ENCODE data around the gene ADCK1. TPM values are rescaled to one million over a fixed set of nuclear protein-coding genes. Genes with fewer than 3 reads are reported as not detected.

ADCK1 gene
- total and polyA plus RNA-seq, 2 experiments from 2014 or later, result 6.7 to 11.2 TPM

DNA sequence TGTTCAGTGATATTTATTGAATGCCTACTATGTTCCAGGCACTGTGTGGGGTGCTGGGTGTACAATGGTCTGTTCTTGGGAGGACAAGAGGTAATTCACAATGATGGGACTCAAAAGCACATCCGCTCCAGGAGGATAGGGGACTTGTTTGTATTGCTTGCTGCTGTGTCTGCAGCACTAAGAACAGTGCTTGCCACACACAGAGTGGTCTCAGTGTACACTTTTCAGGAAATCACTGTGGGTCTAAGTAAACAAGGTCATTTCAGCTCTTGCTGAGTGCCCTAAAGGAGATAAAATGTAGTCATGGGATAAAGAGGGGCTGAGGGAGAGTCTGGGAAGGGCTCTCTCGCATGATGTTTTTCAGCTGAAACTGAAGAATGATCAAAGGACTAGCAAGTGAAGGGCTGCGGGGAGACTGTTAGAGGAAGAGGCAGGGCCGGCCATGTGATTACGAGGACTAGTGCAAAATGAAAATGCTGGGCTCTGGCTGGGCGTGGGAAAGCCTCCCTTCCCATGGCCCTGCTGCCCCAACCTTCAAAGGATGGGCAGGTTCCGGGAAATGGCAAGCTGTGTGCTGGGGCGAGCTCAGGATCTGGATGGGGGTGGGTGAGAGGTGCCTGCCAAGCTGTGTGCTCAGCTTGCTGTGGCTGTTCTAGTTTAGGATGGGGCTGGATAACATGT is 39.1 kb downstream of the ADCK1 start (continued):
- TF ChIP-seq JUNB (IDR thresholded peaks at IDR 0.05; ENCODE audit: unreplicated experiment), result no peak
- no peak for TF ChIP-seq NANOG (IDR thresholded peaks at IDR 0.05; ENCODE audit: borderline replicate concordance)
- no peak for TF ChIP-seq CREB1 (CRISPR knock-in tag; IDR thresholded peaks at IDR 0.05; ENCODE audit: low read depth)

DNA sequence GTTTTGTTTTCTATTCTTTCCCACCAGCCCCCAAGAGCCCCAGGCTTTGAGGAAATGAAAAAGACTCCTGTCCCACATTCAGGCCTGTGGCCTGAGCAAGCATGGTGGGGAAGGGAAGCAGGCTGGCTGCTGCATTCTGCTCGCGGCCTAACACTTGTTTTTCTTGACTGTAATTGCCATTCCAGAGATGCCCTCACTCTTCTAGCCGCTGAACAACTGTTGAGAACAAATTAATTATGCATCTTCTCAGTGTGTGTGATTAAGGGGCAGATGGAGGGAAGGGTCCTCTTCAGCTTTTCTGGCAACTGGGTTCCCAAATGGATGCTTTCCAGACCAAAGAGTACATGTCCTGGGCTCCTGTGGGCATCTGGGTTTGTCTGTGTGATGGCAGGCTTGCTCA is 43.3 kb downstream of the ADCK1 start:
- Histone ChIP-seq H3K36me3 (ENCODE audit: insufficient read depth) (no peaks in the 10 kb centered on the region), H3K4me3 (no peak overlapping the region), H3K9me2 (ENCODE audit: insufficient read depth) (0 out of 2 replicates have a peak, but pooled peaks cover 3% of the 10 kb centered on the region), H4K20me1 (replicated peaks; ENCODE audit: insufficient read depth) (no peaks in the 10 kb centered on the region), H3K27ac (ENCODE audit: low read depth) (no peak overlapping the region), H3K79me2 (replicated peaks; ENCODE audit: insufficient read depth) (no peaks in the 10 kb centered on the region), H2AFZ (no peak overlapping the region), H3K4me1 (ENCODE audit: insufficient read depth) (no peaks in the 10 kb centered on the region), H3K4me2 (no peak overlapping the region), H3K27me3 (ENCODE audit: insufficient read depth) (no peaks in the 10 kb centered on the region), H3F3A (replicated peaks; ENCODE audit: low read depth) (no peaks in the 10 kb centered on the region)
- Mint-ChIP-seq H3K36me3 (ENCODE audit: low read depth) (no peaks in the 10 kb centered on the region), H3K4me3 (no peak overlapping the region), H3K27ac (no peak overlapping the region), H3K4me1 (peaks cover 8% of the 10 kb centered on the region), H3K9me3 (no peaks in the 10 kb centered on the region), H3K27me3 (ENCODE audit: insufficient read depth, low read depth, poor library complexity) (peaks cover 4% of the 10 kb centered on the region)
- ATAC-seq (no peak), DNase-seq (ENCODE audit: low spot score) (no peak)
- TF ChIP-seq EZH2 (IDR thresholded peaks at IDR 0.05; ENCODE audit: low read depth, unreplicated experiment) (no peak), NANOG (IDR thresholded peaks at IDR 0.05; ENCODE audit: borderline replicate concordance) (no peak), POLR2AphosphoS5 (IDR thresholded peaks at IDR 0.05; ENCODE audit: low read depth) (no peak), ZNF114 (CRISPR knock-in tag; IDR thresholded peaks at IDR 0.05) (no peak), CTCF (conservative IDR thresholded peaks at IDR 0.05; ENCODE audit: low read depth in 2 of 2) (no peak), STAT1 (IDR thresholded peaks at IDR 0.05; ENCODE audit: unreplicated experiment) (no peak), ZNF462 (CRISPR knock-in tag; IDR thresholded peaks at IDR 0.05) (no peak), EZH2phosphoT487 (IDR thresholded peaks at IDR 0.05; ENCODE audit: unreplicated experiment) (no peak), JUNB (IDR thresholded peaks at IDR 0.05; ENCODE audit: unreplicated experiment) (no peak), ETS1 (IDR thresholded peaks at IDR 0.05) (no peak), ZNF331 (CRISPR knock-in tag; IDR thresholded peaks at IDR 0.05; ENCODE audit: low read depth) (no peak)
- TF ChIP-seq, protein P1, sequence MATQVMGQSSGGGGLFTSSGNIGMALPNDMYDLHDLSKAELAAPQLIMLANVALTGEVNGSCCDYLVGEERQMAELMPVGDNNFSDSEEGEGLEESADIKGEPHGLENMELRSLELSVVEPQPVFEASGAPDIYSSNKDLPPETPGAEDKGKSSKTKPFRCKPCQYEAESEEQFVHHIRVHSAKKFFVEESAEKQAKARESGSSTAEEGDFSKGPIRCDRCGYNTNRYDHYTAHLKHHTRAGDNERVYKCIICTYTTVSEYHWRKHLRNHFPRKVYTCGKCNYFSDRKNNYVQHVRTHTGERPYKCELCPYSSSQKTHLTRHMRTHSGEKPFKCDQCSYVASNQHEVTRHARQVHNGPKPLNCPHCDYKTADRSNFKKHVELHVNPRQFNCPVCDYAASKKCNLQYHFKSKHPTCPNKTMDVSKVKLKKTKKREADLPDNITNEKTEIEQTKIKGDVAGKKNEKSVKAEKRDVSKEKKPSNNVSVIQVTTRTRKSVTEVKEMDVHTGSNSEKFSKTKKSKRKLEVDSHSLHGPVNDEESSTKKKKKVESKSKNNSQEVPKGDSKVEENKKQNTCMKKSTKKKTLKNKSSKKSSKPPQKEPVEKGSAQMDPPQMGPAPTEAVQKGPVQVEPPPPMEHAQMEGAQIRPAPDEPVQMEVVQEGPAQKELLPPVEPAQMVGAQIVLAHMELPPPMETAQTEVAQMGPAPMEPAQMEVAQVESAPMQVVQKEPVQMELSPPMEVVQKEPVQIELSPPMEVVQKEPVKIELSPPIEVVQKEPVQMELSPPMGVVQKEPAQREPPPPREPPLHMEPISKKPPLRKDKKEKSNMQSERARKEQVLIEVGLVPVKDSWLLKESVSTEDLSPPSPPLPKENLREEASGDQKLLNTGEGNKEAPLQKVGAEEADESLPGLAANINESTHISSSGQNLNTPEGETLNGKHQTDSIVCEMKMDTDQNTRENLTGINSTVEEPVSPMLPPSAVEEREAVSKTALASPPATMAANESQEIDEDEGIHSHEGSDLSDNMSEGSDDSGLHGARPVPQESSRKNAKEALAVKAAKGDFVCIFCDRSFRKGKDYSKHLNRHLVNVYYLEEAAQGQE (IDR thresholded peaks at IDR 0.05; ENCODE audit: unreplicated experiment), result no peak
